A673 (cell line): ENCODE measurements around the gene GFY. TPM values are rescaled to one million over a fixed set of nuclear protein-coding genes. Genes with fewer than 3 reads are reported as not detected.

Source experiments
- BruUV-seq: library from RNA; stranded (reverse); fragments of 400-500 nt; replicated peaks from 2 replicates; lab custom pipeline; 2021; lab: Mats Ljungman, UMichigan
- CTCF ChIA-PET: fragments of 300-600 bp; sonication (Branson Sonifier 250); formaldehyde crosslinking; loops from one replicate; lab custom pipeline; 2022; ENCODE audit warnings: antibody characterized with exemption; lab: Charles Lee
- POLR2A ChIA-PET: fragments of 300-600 bp; sonication (Branson Sonifier 250); formaldehyde crosslinking; loops from one replicate; lab custom pipeline; 2022; ENCODE audit warnings: antibody characterized with exemption; ENCODE audit not compliant: low non-redundant PET; lab: Charles Lee
- DNase-seq: peaks from one replicate; pipeline ENCODE4 v3.0.0-alpha.2; 2015; ENCODE audit warnings: low spot score
- H3K27ac ChIP-seq: fragments of 200-600 bp; sonication (generic); 2 replicates; pipeline ENCODE4 v1.5.1; 2016; ENCODE audit warnings: mixed run types, low read depth, mild to moderate bottlenecking, mixed read lengths, antibody characterized with exemption, low read length; ENCODE audit not compliant: poor library complexity, severe bottlenecking
- H3K27me3 ChIP-seq: fragments of 200-600 bp; sonication (generic); replicated peaks from 2 replicates; pipeline ENCODE4 v1.6.1; 2017; ENCODE audit warnings: mixed run types, low read depth, mild to moderate bottlenecking, mixed read lengths, antibody characterized with exemption, low read length; ENCODE audit not compliant: insufficient read depth, poor library complexity
- H3K36me3 ChIP-seq: fragments of 200-600 bp; sonication (generic); 2 replicates; pipeline ENCODE4 v1.6.1; 2016; ENCODE audit warnings: mixed run types, mild to moderate bottlenecking, mixed read lengths, antibody characterized with exemption, low read length; ENCODE audit not compliant: insufficient read depth, poor library complexity, severe bottlenecking
- H3K4me1 ChIP-seq: fragments of 200-600 bp; sonication (generic); 2 replicates; pipeline ENCODE4 v1.6.1; 2017; ENCODE audit warnings: mixed run types, mild to moderate bottlenecking, mixed read lengths, antibody characterized with exemption, low read length; ENCODE audit not compliant: insufficient read depth, poor library complexity, severe bottlenecking
- H3K4me3 ChIP-seq: fragments of 200-600 bp; sonication (generic); 2 replicates; pipeline ENCODE4 v1.5.1; 2016; ENCODE audit warnings: low read depth, mixed run types, mild to moderate bottlenecking, mixed read lengths, low read length; ENCODE audit not compliant: poor library complexity, severe bottlenecking
- H3K9me3 ChIP-seq: fragments of 200-600 bp; sonication (generic); 2 replicates; pipeline ENCODE4 v1.6.1; 2016; ENCODE audit warnings: mixed run types, low read depth, mild to moderate bottlenecking, mixed read lengths, antibody characterized with exemption, low read length; ENCODE audit not compliant: poor library complexity, severe bottlenecking
- CTCF ChIP-seq: fragments of 300-800, 200-600 bp; sonication (generic); conservative IDR thresholded peaks from 2 replicates; pipeline ENCODE4 v1.5.1; 2017; ENCODE audit warnings: low read depth, mild to moderate bottlenecking, antibody characterized with exemption, low read length, moderate library complexity, mixed read lengths
- EZH2 ChIP-seq: fragments of 200-600 bp; sonication (generic); IDR thresholded peaks from 2 replicates; pipeline ENCODE4 v1.6.1; 2017; ENCODE audit warnings: borderline replicate concordance, low read depth, mild to moderate bottlenecking, mixed read lengths, antibody characterized with exemption, low read length; ENCODE audit not compliant: poor library complexity, severe bottlenecking
- intact Hi-C: fragments of 100-400 bp; cut with micrococcal nuclease; formaldehyde crosslinking; loops from one replicate; pipeline ENCODE4 v1.10.0; 2022; ENCODE audit not compliant: unreplicated experiment
- total RNA-seq: library from RNA; stranded (reverse); gene quantifications from 2 replicates; pipeline ENCODE4 v1.2.3, GENCODE V29; 2021

The GFY gene
- total RNA-seq, 1 experiment from 2014 or later: not detected

DNA sequence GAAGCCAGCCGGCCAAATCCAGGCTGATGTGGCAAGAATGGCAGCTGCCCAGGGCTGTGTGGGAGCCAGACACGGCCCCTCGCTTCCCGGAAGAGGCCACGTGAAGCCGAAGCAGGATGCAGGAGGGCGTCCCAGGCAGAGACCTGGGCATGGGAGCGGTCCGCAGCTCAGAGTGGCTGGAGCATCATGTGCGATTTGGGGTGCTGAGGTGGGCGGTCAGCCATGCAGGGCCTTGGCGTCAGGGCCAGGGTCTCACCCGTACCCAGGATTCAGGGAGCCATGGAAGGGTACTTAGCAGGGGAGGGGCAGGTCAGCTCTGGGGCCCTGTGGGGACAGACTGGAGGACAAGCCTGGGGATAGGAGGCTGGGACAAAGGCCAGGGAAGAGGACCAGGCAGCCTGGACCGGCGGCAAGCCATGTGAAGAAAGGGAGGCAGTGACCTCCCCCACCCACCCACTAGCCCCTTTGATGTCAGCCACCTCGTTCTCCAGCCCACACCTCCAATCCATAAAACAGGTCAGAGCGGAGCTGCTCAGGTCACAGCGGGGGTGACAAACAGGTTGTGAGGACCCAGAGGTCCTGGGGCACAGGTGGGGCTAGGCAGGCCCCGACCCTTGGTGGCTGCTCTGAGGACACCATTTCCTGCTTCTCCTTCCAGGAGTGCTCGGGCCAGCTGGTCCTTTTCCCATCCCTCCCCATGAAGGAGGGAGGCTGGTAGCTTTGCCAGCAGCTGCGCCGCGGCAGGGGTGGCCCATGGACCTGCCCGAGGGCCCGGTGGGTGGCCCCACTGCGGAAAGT, 34.9 kb upstream of the GFY start:
- Histone ChIP-seq H3K9me3 (no peaks in the 10 kb centered on the region), H3K36me3 (no peaks in the 10 kb centered on the region), H3K4me3 (no peak overlapping the region), H3K27me3 (no peaks in the 10 kb centered on the region), H3K27ac (no peak overlapping the region), H3K4me1 (no peaks in the 10 kb centered on the region)
- CTCF ChIA-PET: no interaction called here
- DNase-seq: no peak
- intact Hi-C loops: no loop called here
- POLR2A ChIA-PET: no interaction called here
- TF ChIP-seq CTCF (no peak), EZH2 (no peak)
- BruUV-seq: no TSS peak

- intact Hi-C loops: no loop called here
- no peak overlapping the region for H3K27ac ChIP-seq
- no peak for DNase-seq
- ChIA-PET CTCF (interaction anchor here (1.3 to 1.7 kb wide), 3 partner anchors 52 to 85 kb away, joined by 6 to 10 read pairs (median 8); no protein-coding TSS in a partner anchor), POLR2A (no interaction called here)
- H3K36me3 ChIP-seq: no peaks in the 10 kb centered on the region
- H3K27me3 ChIP-seq: no peaks in the 10 kb centered on the region
- no TSS peak for BruUV-seq
- no peaks in the 10 kb centered on the region for H3K4me1 ChIP-seq
- H3K4me3 ChIP-seq: no peak overlapping the region
- no peak for TF ChIP-seq EZH2
- TF ChIP-seq CTCF: no peak
- no peaks in the 10 kb centered on the region for H3K9me3 ChIP-seq
Measured at GRCh38 chr19:49390929-49391359, 34.2 kb upstream of the GFY start.

DNA sequence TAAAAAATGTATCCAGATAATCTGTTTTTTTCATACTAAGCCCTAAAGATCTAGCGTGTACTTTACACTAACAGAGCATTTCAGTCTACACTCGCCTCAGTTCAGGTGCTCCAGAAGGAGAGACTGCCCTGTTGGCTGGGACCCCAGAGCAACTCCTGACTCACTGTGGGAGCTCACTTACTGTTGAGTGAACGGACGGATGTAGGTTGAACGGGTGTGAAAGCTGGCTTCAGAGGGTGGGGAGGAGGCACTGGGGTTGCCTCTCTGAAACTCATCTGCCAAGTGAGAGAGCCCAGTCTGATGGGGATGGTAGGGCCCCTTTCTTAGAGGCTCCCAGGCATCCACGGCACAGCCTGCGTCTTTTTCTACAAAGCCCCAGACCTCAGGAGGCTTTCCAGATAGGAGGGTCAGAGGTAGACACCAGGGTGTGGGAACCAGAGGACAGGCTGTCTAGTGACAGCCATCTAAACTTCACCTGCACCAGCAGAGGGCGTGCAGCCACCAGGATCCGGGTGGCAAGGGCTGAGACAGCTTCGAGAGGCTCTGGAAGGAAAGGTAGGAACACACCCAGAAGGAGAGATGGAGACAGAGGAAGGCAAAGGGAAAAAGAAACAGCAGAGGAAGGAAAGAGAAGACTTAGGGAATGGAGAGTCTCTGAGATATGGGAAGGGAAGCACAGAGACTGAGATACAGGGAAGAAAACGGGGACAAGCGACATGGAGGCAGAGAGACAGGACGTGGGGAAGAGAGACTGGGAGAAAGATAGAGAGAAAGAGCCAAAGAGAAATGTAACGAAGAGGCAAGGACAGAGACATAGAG, 33.4 kb upstream of the GFY start:
- no TSS peak for BruUV-seq
- H3K9me3 ChIP-seq: no peaks in the 10 kb centered on the region
- TF ChIP-seq EZH2: no peak
- TF ChIP-seq CTCF: peak; percentile 98
- H3K36me3 ChIP-seq: no peaks in the 10 kb centered on the region
- intact Hi-C loops: loop anchor here (1.0 kb wide), 1 partner anchor 52 kb away; no protein-coding TSS in a partner anchor
- peak; percentile 89 for DNase-seq
- no peak overlapping the region for H3K4me3 ChIP-seq
- H3K27me3 ChIP-seq: no peaks in the 10 kb centered on the region
- POLR2A ChIA-PET: interaction anchor here (0.6 kb wide), 1 partner anchor 14 kb away, joined by 4 read pairs; no protein-coding TSS in a partner anchor
- no peak overlapping the region for H3K27ac ChIP-seq
- CTCF ChIA-PET: interaction anchor here (0.6 to 1.7 kb wide), 7 partner anchors 12 to 89 kb away, joined by 3 to 11 read pairs (median 6); no protein-coding TSS in a partner anchor
- H3K4me1 ChIP-seq: no peaks in the 10 kb centered on the region
